Right lobe of liver (tissue), 4 donors: Measurements from ENCODE around the gene PAPLN.

Source experiments
- CTCF ChIP-seq, 4 donors: fragments of 200-600 bp in 3 of 4; fragments of 450-650 bp in 1 of 4; IDR thresholded peaks; one replicate each; pipeline versions ENCODE4 v1.5.1 to v1.8.0; 2016 to 2022; ENCODE audit warnings: antibody characterized with exemption in 4 of 4, mild to moderate bottlenecking in 2 of 4
- POLR2A ChIP-seq: fragments of 450-650 bp; IDR thresholded peaks from one replicate; pipeline ENCODE4 v1.6.1; 2017; ENCODE audit warnings: antibody characterized with exemption, mild to moderate bottlenecking
- donor health status: DM: no; HTN: no; CAD: no.
- donor health status: DM: no; HTN: no; CAD: no.
- donor health status: DM: no; HTN: yes; CAD: no.

GRCh38 chr14:73242357-73242901 lies 5.1 kb downstream of the PAPLN start:
- TF ChIP-seq CTCF (IDR thresholded peaks at IDR 0.05) (no peak), POLR2A (no peak)
